Effector memory CD4-positive, alpha-beta T cell (primary cell): ENCODE data around the gene SSX3.
"Not testable (repeated sequence)": the region's sequence is repeated elsewhere in the genome, so short reads cannot be mapped to it uniquely, and the experiment has no call there.

Experiments
- DNase-seq, 3 donors: peaks; one replicate each; pipeline ENCODE4 v3.0.0-alpha.2; 2020
- H3K27ac ChIP-seq: 2 replicates; pipeline ENCODE4 v1.7.0; 2013; ENCODE audit warnings: mild to moderate bottlenecking, low read length, moderate library complexity; ENCODE audit not compliant: insufficient read depth, poor library complexity, severe bottlenecking
- H3K27me3 ChIP-seq: replicated peaks from 2 replicates; pipeline ENCODE4 v1.7.0; 2013; ENCODE audit warnings: mild to moderate bottlenecking, low read length; ENCODE audit not compliant: insufficient read depth, control insufficient read depth, poor library complexity, severe bottlenecking
- H3K36me3 ChIP-seq: 2 replicates; pipeline ENCODE4 v1.7.0; 2013; ENCODE audit warnings: mild to moderate bottlenecking, low read length, moderate library complexity; ENCODE audit not compliant: control insufficient read depth, insufficient read depth
- H3K4me1 ChIP-seq: 2 replicates; pipeline ENCODE4 v1.7.0; 2013; ENCODE audit warnings: low read length, mild to moderate bottlenecking; ENCODE audit not compliant: control insufficient read depth, insufficient read depth, poor library complexity, severe bottlenecking
- H3K4me3 ChIP-seq: 2 replicates; pipeline ENCODE4 v1.7.0; 2013; ENCODE audit warnings: low read length, low read depth, mild to moderate bottlenecking; ENCODE audit not compliant: insufficient read depth, poor library complexity, severe bottlenecking
- H3K9me3 ChIP-seq: 2 replicates; pipeline ENCODE4 v1.7.0; 2013; ENCODE audit warnings: mild to moderate bottlenecking, low read length, moderate library complexity; ENCODE audit not compliant: control insufficient read depth
- total RNA-seq, 3 donors: gene quantifications; one replicate each; lab custom pipeline; 2026; lab: John Stamatoyannopoulos, UW

Gene SSX3, protein sequence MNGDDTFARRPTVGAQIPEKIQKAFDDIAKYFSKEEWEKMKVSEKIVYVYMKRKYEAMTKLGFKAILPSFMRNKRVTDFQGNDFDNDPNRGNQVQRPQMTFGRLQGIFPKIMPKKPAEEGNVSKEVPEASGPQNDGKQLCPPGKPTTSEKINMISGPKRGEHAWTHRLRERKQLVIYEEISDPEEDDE
- total RNA-seq: 0 reads per million in 3 donors

DNA sequence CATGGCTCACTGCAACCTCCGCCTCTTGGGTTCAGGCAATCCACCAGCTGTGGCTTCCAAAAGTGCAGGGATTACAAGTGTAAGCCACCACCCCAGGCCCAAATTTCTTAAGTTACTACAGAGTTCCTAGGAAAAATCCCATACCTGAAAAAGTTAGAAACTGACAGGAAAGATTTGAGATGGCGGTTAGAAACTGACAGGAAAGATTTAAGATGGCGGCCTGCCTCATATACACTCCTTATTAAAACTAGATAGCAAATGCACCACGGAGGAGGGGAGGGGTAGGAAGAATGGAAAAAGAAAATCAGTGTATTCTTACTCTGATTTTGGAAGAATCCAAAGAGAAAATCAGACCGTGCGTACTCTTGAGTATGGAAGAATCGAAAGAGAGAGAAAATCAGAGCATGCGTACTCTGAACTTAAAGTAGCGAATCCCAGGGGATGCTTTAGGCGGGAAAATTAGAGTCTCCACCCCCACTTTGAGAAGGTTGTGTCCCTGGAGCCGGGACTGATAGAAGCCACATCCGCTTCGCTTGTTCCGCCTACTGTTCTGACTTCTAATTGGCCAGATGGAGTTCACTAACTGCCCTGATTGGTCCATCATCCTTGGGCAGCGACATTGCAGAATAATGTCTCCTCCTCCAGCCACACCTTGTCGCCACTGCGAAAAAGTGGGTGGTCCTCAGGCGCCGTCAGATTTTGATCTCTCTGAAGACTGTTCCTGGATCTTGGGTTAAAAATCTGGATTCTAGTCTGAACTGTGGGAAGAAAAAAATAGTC is at the start of gene SSX3:
Gene SSX3, minus strand, starts transcription at position 389 of the 780 bp plus-strand sequence. CDS start 1,454 bp downstream, outside the sequence.
- H3K9me3 ChIP-seq, DNase-seq, H3K4me1 ChIP-seq, H3K36me3 ChIP-seq, H3K4me3 ChIP-seq, H3K27me3 ChIP-seq, H3K27ac ChIP-seq: not testable (repeated sequence)

DNA sequence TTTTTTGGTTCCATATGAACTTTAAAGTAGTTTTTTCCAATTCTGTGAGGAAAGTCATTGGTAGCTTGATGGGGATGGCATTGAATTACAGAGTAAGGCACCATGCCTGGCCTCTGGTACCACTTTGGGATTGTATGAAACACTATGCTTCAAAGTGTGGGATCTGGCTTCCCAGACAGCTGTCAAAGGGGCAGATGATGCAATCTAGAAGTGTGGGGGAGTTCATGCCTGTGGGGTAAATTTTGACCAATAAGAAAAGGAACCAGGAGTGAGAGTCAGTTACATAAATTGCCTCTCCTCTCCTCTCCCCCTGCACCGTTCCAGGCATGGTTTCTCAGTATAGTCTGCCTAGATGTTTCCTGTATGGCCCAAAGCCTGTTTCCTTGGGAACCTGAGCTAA is 41.3 kb upstream of the SSX3 start:
- not testable (repeated sequence) for H3K4me3 ChIP-seq, H3K9me3 ChIP-seq, H3K36me3 ChIP-seq, DNase-seq, H3K4me1 ChIP-seq, H3K27ac ChIP-seq, H3K27me3 ChIP-seq

DNA sequence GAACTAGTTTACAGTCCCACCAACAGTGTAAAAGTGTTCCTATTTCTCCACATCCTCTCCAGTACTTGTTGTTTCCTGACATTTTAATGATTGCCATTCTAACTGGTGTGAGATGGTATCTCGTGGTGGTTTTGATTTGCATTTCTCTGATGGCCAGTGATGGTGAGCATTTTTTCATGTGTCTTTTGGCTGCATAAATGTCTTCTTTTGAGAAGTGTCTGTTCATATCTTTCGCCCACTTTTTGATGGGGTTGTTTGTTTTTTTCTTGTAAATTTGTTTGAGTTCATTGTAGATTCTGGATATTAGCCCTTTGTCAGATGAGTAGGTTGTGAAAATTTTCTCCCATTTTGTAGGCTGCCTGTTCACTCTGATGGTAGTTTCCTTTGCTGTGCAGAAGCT is 40.4 kb upstream of the SSX3 start:
- not testable (repeated sequence) for H3K9me3 ChIP-seq, H3K36me3 ChIP-seq, DNase-seq, H3K4me3 ChIP-seq, H3K27me3 ChIP-seq, H3K27ac ChIP-seq, H3K4me1 ChIP-seq

DNA sequence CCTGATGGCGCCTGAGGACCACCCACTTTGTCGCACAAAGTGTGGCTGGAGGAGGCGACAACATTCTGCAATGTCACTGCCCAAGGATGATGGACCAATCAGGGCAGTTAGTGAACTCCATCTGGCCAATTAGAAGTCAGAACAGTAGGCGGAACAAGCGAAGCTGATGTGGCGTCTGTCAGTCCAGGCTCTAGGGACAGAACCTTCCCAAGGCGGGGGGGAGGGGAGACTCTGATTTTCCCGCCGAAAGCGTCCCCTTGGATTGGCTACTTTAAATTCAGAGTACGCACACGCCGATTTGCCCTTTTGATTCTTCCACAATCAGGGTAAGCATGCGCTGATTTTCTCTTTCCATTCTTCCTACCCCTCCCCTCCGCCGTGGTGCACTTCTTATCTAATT is 26.7 kb upstream of the SSX3 start, which contains the start of gene SSX4:
Gene SSX4, plus strand, starts transcription at position 301 of the 400 bp plus-strand sequence. CDS start 515 bp downstream, outside the sequence.
- not testable (repeated sequence) for H3K4me1 ChIP-seq, H3K4me3 ChIP-seq, DNase-seq

DNA sequence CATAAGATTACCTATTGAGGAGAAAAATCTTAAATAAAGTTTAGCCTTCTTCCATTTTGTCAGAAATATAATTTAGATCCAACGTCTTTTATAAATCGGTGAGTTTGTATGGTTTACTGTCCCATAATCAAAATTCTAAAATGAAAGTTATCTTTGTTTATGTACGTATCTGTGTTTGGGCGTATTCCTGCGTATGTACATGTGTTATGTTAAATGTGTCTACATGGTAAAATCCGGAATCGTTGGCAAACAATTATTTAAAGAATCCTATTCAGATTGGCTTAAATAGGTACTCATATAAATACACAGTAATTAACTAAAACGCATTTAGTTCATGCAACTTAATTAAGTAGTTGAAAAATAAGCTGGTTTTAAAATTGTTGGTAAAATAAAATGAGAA is 13.9 kb upstream of the SSX3 start:
- H3K27me3 ChIP-seq, H3K36me3 ChIP-seq, H3K4me1 ChIP-seq, H3K4me3 ChIP-seq, H3K27ac ChIP-seq, DNase-seq, H3K9me3 ChIP-seq: not testable (repeated sequence)

More for the DNA sequence above, 26.7 kb upstream of the SSX3 start, which contains the start of gene SSX4:
- H3K27me3 ChIP-seq, H3K36me3 ChIP-seq, H3K27ac ChIP-seq, H3K9me3 ChIP-seq: not testable (repeated sequence)

DNA sequence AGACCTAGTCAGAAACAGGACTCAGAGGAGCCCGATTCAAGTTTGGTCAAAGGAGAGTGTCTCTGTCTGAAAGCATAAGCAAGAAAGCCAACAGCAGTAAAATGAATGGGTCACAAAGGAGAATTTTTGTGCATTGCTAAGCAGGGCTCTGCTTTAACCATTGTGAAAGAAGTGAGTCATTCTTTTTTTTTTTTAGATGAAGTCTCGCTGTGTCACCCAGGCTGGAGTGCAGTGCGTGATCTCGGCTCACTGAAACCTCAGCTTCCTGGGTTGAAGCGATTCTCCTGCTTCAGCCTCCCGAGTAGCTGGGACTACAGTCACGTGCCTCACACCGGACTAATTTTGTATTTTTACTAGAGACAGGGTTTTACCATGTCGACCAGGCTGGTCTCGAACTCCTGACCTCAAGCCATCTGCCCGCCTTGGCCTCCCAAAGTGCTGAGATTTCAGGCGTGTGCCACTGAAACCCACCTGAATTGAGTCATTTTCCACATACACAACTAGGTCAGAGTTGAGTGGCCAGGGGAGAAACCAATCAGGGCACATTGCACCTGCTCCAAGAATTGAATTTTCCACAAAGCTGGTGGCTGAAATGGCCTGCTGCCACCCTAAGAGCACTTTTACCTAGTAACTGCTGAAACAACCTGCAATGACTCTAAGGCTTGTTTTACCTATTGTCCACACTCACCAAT is 11.4 kb upstream of the SSX3 start:
- not testable (repeated sequence) for H3K4me1 ChIP-seq, H3K36me3 ChIP-seq, H3K4me3 ChIP-seq, H3K9me3 ChIP-seq, DNase-seq, H3K27ac ChIP-seq, H3K27me3 ChIP-seq

DNA sequence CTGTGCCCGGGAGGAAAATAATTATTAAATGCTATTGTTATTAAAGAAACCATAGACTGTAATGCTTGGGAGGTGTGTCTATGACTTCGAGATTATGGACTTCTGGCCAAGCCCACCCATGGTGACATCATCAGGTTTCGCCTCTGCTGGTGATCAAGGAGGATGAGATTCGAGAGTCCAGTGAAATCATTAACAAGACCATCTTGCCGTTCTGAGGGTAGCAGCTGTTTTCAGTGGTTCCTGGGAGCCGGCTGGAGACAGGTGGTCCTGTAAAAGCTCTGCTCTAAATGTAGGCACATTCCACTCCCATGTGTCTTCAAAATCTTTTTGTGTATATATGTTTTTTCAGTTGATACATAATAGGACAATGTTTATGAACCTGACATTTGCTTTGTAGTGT is 2.8 kb upstream of the SSX3 start:
- not testable (repeated sequence) for H3K9me3 ChIP-seq, H3K4me3 ChIP-seq, H3K27me3 ChIP-seq, H3K36me3 ChIP-seq, H3K4me1 ChIP-seq, H3K27ac ChIP-seq, DNase-seq

GRCh38 chrX:48357681-48358080 is 1.2 kb upstream of the SSX3 start:
- Histone ChIP-seq H3K4me1 (no peaks in the 10 kb centered on the region), H3K4me3 (no peak overlapping the region), H3K27me3 (no peaks in the 10 kb centered on the region), H3K27ac (no peak overlapping the region), H3K9me3 (no peaks in the 10 kb centered on the region), H3K36me3 (no peaks in the 10 kb centered on the region)
- no peak for DNase-seq

DNA sequence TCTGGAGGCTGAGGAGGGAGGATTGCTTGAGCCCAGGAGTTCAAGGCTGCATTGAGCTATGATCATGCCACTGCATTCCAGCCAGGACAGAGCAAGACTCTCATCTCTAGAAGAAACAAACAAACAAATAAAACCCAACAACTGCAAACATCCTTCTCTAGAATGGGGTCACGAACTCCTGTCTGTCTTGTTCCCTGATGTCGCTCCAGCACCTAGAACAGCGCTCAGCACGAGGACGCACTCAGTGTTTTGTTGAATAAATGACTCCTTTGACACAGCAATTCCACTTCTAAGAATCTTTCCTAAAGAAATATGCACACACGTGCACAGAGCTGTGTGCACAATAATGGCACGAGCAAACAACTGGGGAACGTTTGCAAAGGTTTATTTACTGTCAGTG is 10.4 kb downstream of the SSX3 start:
- not testable (repeated sequence) for H3K27ac ChIP-seq, H3K27me3 ChIP-seq, H3K4me3 ChIP-seq, H3K4me1 ChIP-seq, H3K9me3 ChIP-seq, DNase-seq, H3K36me3 ChIP-seq

DNA sequence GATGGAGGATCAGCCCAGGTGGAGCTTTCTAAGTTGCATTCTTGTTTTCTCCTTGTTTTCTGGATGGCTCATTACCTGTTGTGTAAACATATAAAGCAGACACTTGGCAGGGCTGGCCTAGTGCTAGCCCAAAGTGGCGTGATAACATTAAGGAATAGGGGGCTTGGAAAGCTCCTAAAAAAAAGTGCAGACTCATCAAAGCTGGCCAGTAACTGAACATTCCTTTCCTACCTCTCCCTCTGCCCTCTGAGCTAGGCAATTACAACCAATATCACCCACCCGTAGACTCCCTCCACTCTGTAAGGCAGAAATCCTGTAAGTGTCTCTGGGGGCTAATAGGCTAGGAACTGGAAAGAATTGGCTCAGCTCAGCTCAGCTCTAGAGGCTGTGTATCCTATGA is 42.5 kb downstream of the SSX3 start:
- not testable (repeated sequence) for H3K27ac ChIP-seq, H3K4me3 ChIP-seq

More for the DNA sequence above, 42.5 kb downstream of the SSX3 start:
- not testable (repeated sequence) for DNase-seq, H3K9me3 ChIP-seq, H3K27me3 ChIP-seq, H3K36me3 ChIP-seq, H3K4me1 ChIP-seq
